Pancreas (tissue), 10 donors: ENCODE results near the gene NSRP1. TPM values are rescaled to one million over a fixed set of nuclear protein-coding genes. Genes with fewer than 3 reads are reported as not detected.

Source experiments
- ATAC-seq, 4 donors: fragments of 200-7000 bp; cut with Tn5 transposase; one replicate each; pipeline versions ENCODE4 v1.8.0 to v1.9.1; 2020; ENCODE audit warnings: mild to moderate bottlenecking in 4 of 4, moderate library complexity in 4 of 4
- DNase-seq, 6 donors: peaks; one replicate each; pipeline ENCODE4 v3.0.0-alpha.2; 2020
- FAIRE-seq: peaks from 2 replicates; lab custom pipeline; 2012; peaks lifted over from hg19 to GRCh38; lab: Jason Lieb, UNC
- H3K27ac ChIP-seq, 4 donors: fragments of 200-600 bp; sonication (generic); 1 replicate in 3 of 4; 2 replicates in 1 of 4; pipeline versions ENCODE4 v1.5.0 to v1.8.0; 2020
- H3K27me3 ChIP-seq, 4 donors: fragments of 200-600 bp; one replicate each; pipeline ENCODE4 v1.8.0; 2021
- H3K36me3 ChIP-seq, 3 donors: fragments of 200-600 bp; sonication (generic) in 1 of 3; one replicate each; pipeline versions ENCODE4 v1.5.0 to v1.8.0; 2020 to 2021
- H3K4me1 ChIP-seq, 3 donors: fragments of 200-600 bp; one replicate each; pipeline ENCODE4 v1.8.0; 2021
- H3K4me3 ChIP-seq, 4 donors: fragments of 200-600 bp; sonication (generic) in 2 of 4; one replicate each; pipeline versions ENCODE4 v1.5.0 to v1.8.0; 2020 to 2021
- H3K9me3 ChIP-seq, 4 donors: fragments of 200-600 bp; one replicate each; pipeline ENCODE4 v1.8.0; 2021
- CTCF ChIP-seq, 4 donors: fragments of 200-600 bp; sonication (generic) in 3 of 4; IDR thresholded peaks; one replicate each; pipeline versions ENCODE4 v1.5.0 to v1.8.0; 2021; ENCODE audit warnings: antibody characterized with exemption in 4 of 4
- WGBS, 2 donors: extraction: QIAGEN DNeasy Blood & Tissue Kit; methylation state at CpG; one replicate each; pipeline ENCODE4 v1.1.7; 2013; 5-methylcytosine and 5-hydroxymethylcytosine counted together
- intact Hi-C, 3 donors: fragments of 100-400 bp; cut with DNase I; formaldehyde crosslinking; loops; one replicate each; pipeline versions ENCODE4 v1.11.1 to v1.14.2; 2022
- polyA plus RNA-seq, 2 donors: library from polyadenylated mRNA; stranded (reverse); fragments of 200-250 nt; gene quantifications; one replicate each; pipeline ENCODE4 v1.2.3, GENCODE V29; 2013
- total RNA-seq, 6 donors: library from RNA; stranded (reverse); fragmentation: NEBNext Ultra II Directional in 4 of 6; extraction: Animal tissue kit (Norgen Biotek cat#: 25700) in 4 of 6; gene quantifications; one replicate each; pipeline versions ENCODE4 v1.2.1 to v1.2.4, GENCODE V29; 2021 to 2023
- donor health status: healthy with polysubstance abuse.
- donor health status: DM: no; HTN: no; CAD: no; lungs with moderate emphysema.
- donor health status: DM: no; HTN: no; CAD: no.
- donor health status: control.
- donor health status: control.
- donor health status: Bipolar disorder and iron deficiency.
- donor health status: DM: yes; HTN: yes; CAD: no.
- donor health status: DM: no; HTN: no; CAD: no.
- donor health status: DM: no; HTN: no; CAD: no.
- donor health status: DM: yes; HTN: yes; CAD: no.

Gene NSRP1
- total and polyA plus RNA-seq, 8 donors: 13.8 to 24.2 (median 15.2) TPM

DNA sequence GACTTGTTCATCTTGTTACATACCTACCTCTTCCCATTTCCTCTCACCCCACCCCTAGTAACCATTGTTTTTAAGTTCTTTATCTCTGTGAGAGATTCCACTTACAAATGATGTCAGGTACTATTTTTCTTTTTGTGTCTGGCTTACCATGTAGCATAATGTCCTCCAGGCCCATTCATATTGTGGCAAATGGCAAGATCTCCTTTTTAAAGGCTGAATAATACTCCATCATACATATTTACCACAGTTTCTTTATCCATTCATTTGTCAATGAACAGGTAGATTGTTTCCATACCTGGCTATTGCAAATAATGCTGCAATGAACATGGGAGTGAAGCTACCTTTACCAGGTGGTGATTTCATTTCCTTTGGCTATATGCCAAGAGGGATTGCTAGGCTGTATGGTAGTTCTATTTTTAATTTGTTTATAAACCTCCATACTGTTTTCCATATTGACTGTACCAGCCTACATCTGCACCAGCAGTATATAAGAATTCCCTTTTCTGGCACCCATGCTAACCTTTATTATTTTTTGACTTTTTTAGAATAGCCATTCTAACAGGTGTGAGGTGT lies 53.9 kb downstream of the NSRP1 start:
- FAIRE-seq: no peak
- ATAC-seq: peak in 3 of 4 donors; percentile 28 to 46 (median 46)

GRCh38 chr17:30172560-30172959 lies 55.9 kb downstream of the NSRP1 start:
- peaks cover 0 to 12% (median 0%) of the 10 kb centered on the region in 3 donors for H3K36me3 ChIP-seq
- no peak overlapping the region for H3K27ac ChIP-seq
- TF ChIP-seq CTCF (IDR thresholded peaks at IDR 0.05): no peak
- ATAC-seq (no peak), FAIRE-seq (no peak), DNase-seq (no peak)
- 99 to 100% methylated on average over 1 of the region's 1 CpG for WGBS, 2 donors
- H3K4me1 ChIP-seq: peaks cover 0 to 5% (median 4%) of the 10 kb centered on the region in 3 donors
- no peak overlapping the region for H3K4me3 ChIP-seq
- no peaks in the 10 kb centered on the region for H3K9me3 ChIP-seq
- no peaks in the 10 kb centered on the region for H3K27me3 ChIP-seq
- intact Hi-C loops: no loop called here

More for the DNA sequence above, 53.9 kb downstream of the NSRP1 start:
- H3K27me3 ChIP-seq: no peaks in the 10 kb centered on the region
- no peak overlapping the region for H3K4me3 ChIP-seq
- peaks cover 0 to 4% (median 0%) of the 10 kb centered on the region in 3 donors for H3K36me3 ChIP-seq
- TF ChIP-seq CTCF (IDR thresholded peaks at IDR 0.05): no peak
- no peaks in the 10 kb centered on the region for H3K9me3 ChIP-seq
- H3K4me1 ChIP-seq: peaks cover 0 to 5% (median 4%) of the 10 kb centered on the region in 3 donors
- intact Hi-C loops: no loop called here
- DNase-seq: no peak
- no peak overlapping the region for H3K27ac ChIP-seq

DNA sequence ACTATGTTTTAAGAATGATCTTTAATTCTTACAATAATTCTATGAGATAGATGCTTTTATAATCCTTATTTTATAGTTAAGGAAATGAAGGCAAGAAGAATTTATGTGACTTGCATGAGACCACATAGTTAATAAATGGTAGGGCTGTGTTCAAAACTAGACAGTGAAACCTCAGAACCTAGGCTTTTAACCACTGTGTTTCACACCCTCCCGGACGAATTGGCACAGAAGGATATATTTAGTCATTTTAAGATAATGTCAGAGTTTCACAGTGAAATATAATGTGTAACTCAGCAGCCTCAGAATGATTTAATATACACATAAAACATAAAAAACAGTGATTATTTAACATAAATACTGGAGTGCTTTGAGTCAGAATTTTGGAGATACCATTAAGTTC lies 57.0 kb downstream of the NSRP1 start:
- H3K4me3 ChIP-seq: no peak overlapping the region
- peaks cover 0 to 12% (median 0%) of the 10 kb centered on the region in 3 donors for H3K36me3 ChIP-seq
- DNase-seq (no peak), FAIRE-seq (no peak), ATAC-seq (no peak)
- no peak overlapping the region for H3K27ac ChIP-seq
- intact Hi-C loops: no loop called here
- no peaks in the 10 kb centered on the region for H3K9me3 ChIP-seq
- TF ChIP-seq CTCF (IDR thresholded peaks at IDR 0.05): no peak
- peaks cover 0 to 6% (median 5%) of the 10 kb centered on the region in 3 donors for H3K4me1 ChIP-seq
- 40 to 41% methylated on average over 2 of the region's 2 CpGs for WGBS, 2 donors
- no peaks in the 10 kb centered on the region for H3K27me3 ChIP-seq

- intact Hi-C loops: no loop called here
- DNase-seq: no peak
- Histone ChIP-seq H3K9me3 (no peaks in the 10 kb centered on the region), H3K4me1 (peaks cover 0 to 6% (median 4%) of the 10 kb centered on the region in 3 donors), H3K27me3 (no peaks in the 10 kb centered on the region), H3K36me3 (peaks cover 0 to 19% (median 0%) of the 10 kb centered on the region in 3 donors), H3K4me3 (no peak overlapping the region), H3K27ac (no peak overlapping the region)
- WGBS, 2 donors: 93 to 95% methylated on average over 1 of the region's 1 CpG
- no peak for FAIRE-seq
- ATAC-seq: no peak
- no peak for TF ChIP-seq CTCF (IDR thresholded peaks at IDR 0.05)
These were observed 57.9 kb downstream of the NSRP1 start for GRCh38 chr17:30174556-30174955.

DNA sequence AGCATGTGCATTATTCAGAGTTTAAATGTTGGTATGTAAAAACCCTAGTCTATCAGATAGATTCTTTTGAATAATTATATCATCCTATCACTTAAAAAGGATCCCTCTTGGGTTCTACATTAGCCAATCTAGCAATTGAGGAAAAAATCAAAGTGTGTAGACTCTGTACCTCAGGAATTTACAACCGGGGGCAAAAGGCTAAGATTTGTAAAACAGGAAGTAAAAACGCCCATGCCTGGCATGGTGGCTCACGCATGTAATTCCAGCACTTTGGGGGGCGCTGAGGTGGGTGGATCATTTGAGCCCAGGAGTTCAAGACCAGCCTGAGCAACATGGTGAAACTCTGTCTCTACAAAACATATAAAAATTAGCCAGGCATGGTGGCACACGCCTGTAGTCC lies 60.2 kb downstream of the NSRP1 start:
- no peaks in the 10 kb centered on the region for H3K9me3 ChIP-seq
- peaks cover 0 to 31% (median 0%) of the 10 kb centered on the region in 3 donors for H3K36me3 ChIP-seq
- WGBS, 2 donors: 93 to 94% methylated on average over 5 of the region's 5 CpGs
- ATAC-seq (no peak), FAIRE-seq (no peak), DNase-seq (no peak)
- H3K27me3 ChIP-seq: no peaks in the 10 kb centered on the region
- H3K27ac ChIP-seq: no peak overlapping the region
- intact Hi-C loops: no loop called here
- H3K4me3 ChIP-seq: no peak overlapping the region
- TF ChIP-seq CTCF (IDR thresholded peaks at IDR 0.05): no peak
- peaks cover 0 to 3% (median 0%) of the 10 kb centered on the region in 3 donors for H3K4me1 ChIP-seq
